B cell (primary cell): ENCODE measurements around the gene FNDC3A. TPM values are rescaled to one million over a fixed set of nuclear protein-coding genes. Genes with fewer than 3 reads are reported as not detected.

ENCODE experiments used
- ATAC-seq: fragments of 200-7000 bp; cut with Tn5 transposase; one replicate; pipeline ENCODE4 v1.10.0; 2021; ENCODE audit warnings: low read depth, mild to moderate bottlenecking, moderate number of reproducible peaks, moderate library complexity
- CTCF ChIA-PET: fragments of 350-600 bp; sonication (Branson Sonifier 250); formaldehyde crosslinking; loops from one replicate; lab custom pipeline; 2021; ENCODE audit warnings: antibody characterized with exemption, inconsistent platforms; lab: Charles Lee
- POLR2A ChIA-PET: fragments of 350-600 bp; sonication (Branson Sonifier 250); formaldehyde crosslinking; loops from one replicate; lab custom pipeline; 2021; ENCODE audit warnings: antibody characterized with exemption; lab: Charles Lee
- DNase-seq: peaks from one replicate; pipeline ENCODE4 v3.0.0; 2013
- H2AFZ ChIP-seq: 2 replicates; pipeline ENCODE4 v1.6.1; 2012; ENCODE audit warnings: mild to moderate bottlenecking, low read depth, low read length; ENCODE audit not compliant: insufficient read depth, poor library complexity, severe bottlenecking
- H3K27ac ChIP-seq, 2 donors: 1 replicate in 1 of 2; 2 replicates in 1 of 2; pipeline ENCODE4 v1.5.1; 2012 to 2013; ENCODE audit warnings: low read length in 2 of 2, mild to moderate bottlenecking in 2 of 2, moderate library complexity in 1 of 2
- H3K27me3 ChIP-seq, 4 experiments: fragments of 200-600 bp in 1 of 4; sonication (generic) in 1 of 4; replicated peaks in 1 of 4; 1 replicate in 2 of 4; 2 replicates in 2 of 4; pipeline versions ENCODE4 v1.6.1 to v1.7.0; 2013 to 2016; ENCODE audit warnings: low read length in 3 of 4, mild to moderate bottlenecking in 2 of 4, mixed read lengths in 1 of 4, moderate library complexity in 1 of 4; ENCODE audit not compliant: insufficient read depth in 4 of 4, control insufficient read depth in 3 of 4; ENCODE audit errors: control extremely low read depth in 1 of 4
- H3K36me3 ChIP-seq, 2 experiments: replicated peaks in 1 of 2; 1 replicate in 1 of 2; 2 replicates in 1 of 2; pipeline versions ENCODE4 v1.6.1 to v1.7.1; 2013; ENCODE audit warnings: low read length in 1 of 2; ENCODE audit not compliant: insufficient read depth in 2 of 2, control insufficient read depth in 1 of 2; ENCODE audit errors: control extremely low read depth in 1 of 2, extremely low read depth in 1 of 2
- H3K4me1 ChIP-seq, 2 donors: fragments of 200-600 bp in 1 of 2; sonication (generic) in 1 of 2; 1 replicate in 1 of 2; 2 replicates in 1 of 2; pipeline versions ENCODE4 v1.5.1 to v1.6.1; 2013 to 2017; ENCODE audit warnings: low read length in 2 of 2; ENCODE audit not compliant: control insufficient read depth in 2 of 2, insufficient read depth in 2 of 2
- H3K4me2 ChIP-seq: replicated peaks from 2 replicates; pipeline ENCODE3; 2012; ENCODE audit warnings: mild to moderate bottlenecking, low read depth, low read length; ENCODE audit not compliant: poor library complexity, severe bottlenecking
- H3K4me3 ChIP-seq, 5 experiments: fragments of 200-600 bp in 1 of 5; sonication (generic) in 1 of 5; 1 replicate in 3 of 5; 2 replicates in 2 of 5; pipeline versions ENCODE4 v1.5.1 to v1.7.0; 2011 to 2016; ENCODE audit warnings: low read length in 4 of 5, mild to moderate bottlenecking in 4 of 5, low read depth in 2 of 5, control low read depth in 1 of 5, moderate library complexity in 1 of 5; ENCODE audit not compliant: insufficient read depth in 1 of 5; ENCODE audit errors: control extremely low read depth in 1 of 5, extremely low read depth in 1 of 5
- H3K79me2 ChIP-seq: fragments of 200-600 bp; sonication (generic); one replicate; pipeline ENCODE4 v1.6.0; 2016; ENCODE audit warnings: low read length; ENCODE audit not compliant: control insufficient read depth, insufficient read depth
- H3K9ac ChIP-seq: fragments of 200-600 bp; sonication (generic); 2 replicates; pipeline ENCODE4 v1.6.1; 2017; ENCODE audit warnings: mild to moderate bottlenecking, low read length, moderate library complexity
- H3K9me3 ChIP-seq, 3 donors: one replicate each; pipeline versions ENCODE4 v1.6.1 to v1.7.1; 2013; ENCODE audit warnings: low read length in 2 of 3; ENCODE audit not compliant: control insufficient read depth in 2 of 3, insufficient read depth in 1 of 3; ENCODE audit errors: control extremely low read depth in 1 of 3
- H4K20me1 ChIP-seq: 2 replicates; pipeline ENCODE4 v1.6.0; 2012; ENCODE audit warnings: mild to moderate bottlenecking, low read length; ENCODE audit not compliant: insufficient read depth, control insufficient read depth, poor library complexity, severe bottlenecking
- H3K27ac Mint-ChIP-seq: one replicate; pipeline ENCODE4 v1.8.0; 2021; ENCODE audit warnings: mixed read lengths
- H3K27me3 Mint-ChIP-seq: one replicate; pipeline ENCODE4 v1.8.0; 2021; ENCODE audit warnings: mixed read lengths
- H3K4me1 Mint-ChIP-seq: one replicate; pipeline ENCODE4 v1.8.0; 2021; ENCODE audit warnings: mixed read lengths
- H3K4me3 Mint-ChIP-seq: one replicate; pipeline ENCODE4 v1.8.0; 2021; ENCODE audit warnings: mixed read lengths
- H3K9me3 Mint-ChIP-seq: one replicate; pipeline ENCODE4 v1.8.0; 2022; ENCODE audit warnings: mixed read lengths; ENCODE audit not compliant: insufficient read depth
- EZH2 ChIP-seq: IDR thresholded peaks from 2 replicates; pipeline ENCODE4 v1.6.1; 2012; ENCODE audit warnings: borderline replicate concordance, low read depth, mild to moderate bottlenecking, moderate library complexity, low read length; ENCODE audit not compliant: insufficient read depth, poor library complexity, severe bottlenecking
- WGBS: methylation state at CpG from one replicate; pipeline ENCODE4 v1.1.5; 2013; ENCODE audit warnings: missing lambda C conversion rate; ENCODE audit not compliant: insufficient coverage; 5-methylcytosine and 5-hydroxymethylcytosine counted together
- intact Hi-C: fragments of 100-400 bp; cut with micrococcal nuclease; formaldehyde crosslinking; loops from one replicate; pipeline ENCODE4 v1.10.0; 2022
- polyA plus RNA-seq: library from polyadenylated mRNA; depleted of rRNA; stranded (reverse); fragments of >200 nt; gene quantifications from 2 replicates; pipeline ENCODE4 v1.2.3, GENCODE V29; 2012
- total RNA-seq, 2 donors: library from RNA; stranded (reverse); fragments of 120-200 nt in 1 of 2; gene quantifications; 1 replicate in 1 of 2; 2 replicates in 1 of 2; pipeline versions ENCODE4 v1.2.3 to v1.2.4, GENCODE V29; 2013 to 2022
- TF ChIP-seq, protein P1 (sequence below): fragments of 200-600 bp; IDR thresholded peaks from one replicate; pipeline ENCODE4 v1.8.0; 2022; ENCODE audit warnings: antibody characterized with exemption, mild to moderate bottlenecking

The FNDC3A gene
- total and polyA plus RNA-seq, 2 donors (not counting 1 experiment from before 2014, with no cell fraction given), result 13.5 to 37.1 TPM

GRCh38 chr13:49071341-49071937, 95.7 kb downstream of the FNDC3A start:
- intact Hi-C loops, result no loop called here
- Histone ChIP-seq H4K20me1 (peaks cover 4% of the 10 kb centered on the region), H3K36me3 (peaks cover 2 to 3% of the 10 kb centered on the region in 2 experiments), H3K4me1 (no peaks in the 10 kb centered on the region), H3K4me2 (no peak overlapping the region), H3K4me3 (no peak overlapping the region), H3K9me3 (peaks cover 0 to 3% (median 2%) of the 10 kb centered on the region in 3 donors), H3K9ac (no peak overlapping the region), H3K79me2 (peaks cover 6% of the 10 kb centered on the region), H3K27me3 (no peaks in the 10 kb centered on the region), H3K27ac (no peak overlapping the region), H2AFZ (no peak overlapping the region)
- TF ChIP-seq EZH2, result no peak
- TF ChIP-seq, protein P1, sequence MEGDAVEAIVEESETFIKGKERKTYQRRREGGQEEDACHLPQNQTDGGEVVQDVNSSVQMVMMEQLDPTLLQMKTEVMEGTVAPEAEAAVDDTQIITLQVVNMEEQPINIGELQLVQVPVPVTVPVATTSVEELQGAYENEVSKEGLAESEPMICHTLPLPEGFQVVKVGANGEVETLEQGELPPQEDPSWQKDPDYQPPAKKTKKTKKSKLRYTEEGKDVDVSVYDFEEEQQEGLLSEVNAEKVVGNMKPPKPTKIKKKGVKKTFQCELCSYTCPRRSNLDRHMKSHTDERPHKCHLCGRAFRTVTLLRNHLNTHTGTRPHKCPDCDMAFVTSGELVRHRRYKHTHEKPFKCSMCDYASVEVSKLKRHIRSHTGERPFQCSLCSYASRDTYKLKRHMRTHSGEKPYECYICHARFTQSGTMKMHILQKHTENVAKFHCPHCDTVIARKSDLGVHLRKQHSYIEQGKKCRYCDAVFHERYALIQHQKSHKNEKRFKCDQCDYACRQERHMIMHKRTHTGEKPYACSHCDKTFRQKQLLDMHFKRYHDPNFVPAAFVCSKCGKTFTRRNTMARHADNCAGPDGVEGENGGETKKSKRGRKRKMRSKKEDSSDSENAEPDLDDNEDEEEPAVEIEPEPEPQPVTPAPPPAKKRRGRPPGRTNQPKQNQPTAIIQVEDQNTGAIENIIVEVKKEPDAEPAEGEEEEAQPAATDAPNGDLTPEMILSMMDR, result no peak
- H3K27ac Mint-ChIP-seq, result no peak overlapping the region
- no peaks in the 10 kb centered on the region for H3K9me3 Mint-ChIP-seq
- H3K4me1 Mint-ChIP-seq, result peaks cover 6% of the 10 kb centered on the region
- no peak for ATAC-seq
- H3K27me3 Mint-ChIP-seq, result no peaks in the 10 kb centered on the region
- H3K4me3 Mint-ChIP-seq, result no peak overlapping the region
- no peak for DNase-seq
- no CpG with 5 or more reads among the region's 1 CpG for WGBS
- CTCF ChIA-PET, result no interaction called here
- POLR2A ChIA-PET, result no interaction called here

DNA sequence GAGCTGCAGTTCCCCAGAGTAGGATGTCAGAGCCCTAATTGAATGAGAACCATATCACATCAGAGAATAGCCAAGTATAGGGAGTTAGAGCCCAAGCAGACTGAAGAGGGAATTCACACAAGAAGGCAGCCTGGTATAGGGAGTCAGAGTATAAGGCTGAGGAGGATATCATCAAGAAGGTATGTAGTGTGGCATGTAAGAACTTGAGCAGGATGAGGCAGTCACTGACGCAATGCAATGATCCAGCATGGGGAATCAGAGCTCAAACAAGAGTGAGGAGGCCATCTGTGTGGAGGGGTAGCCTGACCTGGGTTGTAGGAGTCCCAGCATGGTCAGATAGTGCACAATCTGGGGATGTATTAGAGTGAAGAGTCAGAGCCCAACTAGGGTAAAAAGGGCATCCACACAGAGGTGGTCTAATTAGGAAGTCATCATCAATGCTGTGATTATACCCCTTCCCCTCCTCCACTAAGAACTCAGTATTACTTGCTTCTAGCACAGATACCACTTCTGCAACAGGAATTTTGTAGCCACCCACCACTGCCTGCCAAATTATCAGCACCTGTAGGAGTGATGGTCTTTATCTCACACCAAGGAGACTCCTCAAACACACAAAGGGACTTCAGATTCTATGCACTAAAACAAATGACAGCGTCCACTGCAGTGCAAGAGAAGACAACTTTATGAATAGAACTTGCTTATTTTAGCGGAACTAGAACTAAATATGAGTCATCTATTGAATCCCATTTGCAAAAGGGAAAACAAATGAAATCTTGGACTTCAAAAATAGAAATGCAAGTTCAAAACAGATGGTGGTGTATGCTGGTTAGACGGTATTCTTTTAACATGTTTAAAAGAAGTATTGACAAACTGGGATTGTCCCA, 107.2 kb downstream of the FNDC3A start:
- Histone ChIP-seq H2AFZ (no peak overlapping the region), H3K9me3 (no peaks in the 10 kb centered on the region), H3K4me3 (no peak overlapping the region), H3K27ac (no peak overlapping the region), H3K4me1 (no peaks in the 10 kb centered on the region), H3K36me3 (peaks cover 2 to 7% of the 10 kb centered on the region in 2 experiments), H3K79me2 (peaks cover 9% of the 10 kb centered on the region), H4K20me1 (peaks cover 13% of the 10 kb centered on the region), H3K9ac (no peak overlapping the region), H3K4me2 (no peak overlapping the region), H3K27me3 (no peaks in the 10 kb centered on the region)
- Mint-ChIP-seq H3K27me3 (no peaks in the 10 kb centered on the region), H3K9me3 (no peaks in the 10 kb centered on the region), H3K4me1 (peaks cover 14% of the 10 kb centered on the region), H3K27ac (peak overlapping the region; percentile 5), H3K4me3 (no peak overlapping the region)
- intact Hi-C loops, result no loop called here
- DNase-seq (no peak), ATAC-seq (no peak)
- POLR2A ChIA-PET, result no interaction called here
- CTCF ChIA-PET, result no interaction called here
- TF ChIP-seq, protein P1, result no peak
- TF ChIP-seq EZH2, result no peak
- WGBS, result 77% methylated on average over 1 of the region's 4 CpGs
